Measurements from ENCODE around the gene ZNF367. TPM values are rescaled to one million over a fixed set of nuclear protein-coding genes. Genes with fewer than 3 reads are reported as not detected.

Gene ZNF367
- total and polyA plus RNA-seq, 8 donors, result 6.1 to 13.7 (median 10.9) TPM

DNA sequence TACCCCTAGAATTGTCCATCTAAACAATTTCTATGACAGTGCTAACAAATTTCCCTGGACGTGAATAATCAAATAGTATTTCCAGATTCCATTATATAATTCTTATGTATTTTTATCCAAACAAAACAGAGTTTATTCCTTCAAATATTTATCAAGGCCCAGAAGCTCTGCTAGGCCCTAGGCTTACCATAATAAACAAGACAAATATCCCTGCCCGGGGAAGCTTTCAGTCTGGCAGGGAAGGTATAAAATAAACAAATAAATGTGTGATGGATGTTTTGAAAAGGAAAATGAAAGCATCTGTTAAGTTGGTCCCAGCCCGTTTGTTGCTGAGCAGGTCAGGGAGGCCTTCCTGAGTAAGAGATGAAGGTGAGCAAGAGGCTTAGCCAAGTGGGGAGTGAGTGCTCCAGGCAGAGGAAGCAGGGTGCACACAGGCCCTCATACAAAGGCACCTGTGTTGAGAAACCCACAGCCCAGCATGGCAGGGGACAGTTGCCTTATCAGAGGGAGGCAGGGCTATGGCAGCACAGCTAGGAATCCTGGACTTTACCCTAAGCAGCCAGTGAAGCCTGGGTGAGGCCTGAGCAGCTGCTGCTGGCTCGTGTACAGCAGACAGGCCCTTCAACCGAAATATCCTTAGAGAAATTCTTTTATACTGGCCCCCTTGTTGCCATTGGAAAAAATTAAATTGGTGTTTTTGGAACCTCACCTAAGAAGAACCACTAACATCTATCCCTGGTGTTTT, 27.0 kb downstream of the ZNF367 start:
- H3K4me1 ChIP-seq, result no peaks in the 10 kb centered on the region
- TF ChIP-seq, protein P1, sequence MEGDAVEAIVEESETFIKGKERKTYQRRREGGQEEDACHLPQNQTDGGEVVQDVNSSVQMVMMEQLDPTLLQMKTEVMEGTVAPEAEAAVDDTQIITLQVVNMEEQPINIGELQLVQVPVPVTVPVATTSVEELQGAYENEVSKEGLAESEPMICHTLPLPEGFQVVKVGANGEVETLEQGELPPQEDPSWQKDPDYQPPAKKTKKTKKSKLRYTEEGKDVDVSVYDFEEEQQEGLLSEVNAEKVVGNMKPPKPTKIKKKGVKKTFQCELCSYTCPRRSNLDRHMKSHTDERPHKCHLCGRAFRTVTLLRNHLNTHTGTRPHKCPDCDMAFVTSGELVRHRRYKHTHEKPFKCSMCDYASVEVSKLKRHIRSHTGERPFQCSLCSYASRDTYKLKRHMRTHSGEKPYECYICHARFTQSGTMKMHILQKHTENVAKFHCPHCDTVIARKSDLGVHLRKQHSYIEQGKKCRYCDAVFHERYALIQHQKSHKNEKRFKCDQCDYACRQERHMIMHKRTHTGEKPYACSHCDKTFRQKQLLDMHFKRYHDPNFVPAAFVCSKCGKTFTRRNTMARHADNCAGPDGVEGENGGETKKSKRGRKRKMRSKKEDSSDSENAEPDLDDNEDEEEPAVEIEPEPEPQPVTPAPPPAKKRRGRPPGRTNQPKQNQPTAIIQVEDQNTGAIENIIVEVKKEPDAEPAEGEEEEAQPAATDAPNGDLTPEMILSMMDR (IDR thresholded peaks at IDR 0.05), result no peak
- peak; percentile 49 for ATAC-seq
- no peak overlapping the region for H3K4me3 ChIP-seq
- H3K9me3 ChIP-seq, result no peaks in the 10 kb centered on the region
- H3K27ac ChIP-seq, result no peak overlapping the region
- H3K27me3 ChIP-seq, result no peaks in the 10 kb centered on the region
- H3K36me3 ChIP-seq, result no peaks in the 10 kb centered on the region
- intact Hi-C loops (cut with DNase I), result no loop called here
- DNase-seq, result no peak

DNA sequence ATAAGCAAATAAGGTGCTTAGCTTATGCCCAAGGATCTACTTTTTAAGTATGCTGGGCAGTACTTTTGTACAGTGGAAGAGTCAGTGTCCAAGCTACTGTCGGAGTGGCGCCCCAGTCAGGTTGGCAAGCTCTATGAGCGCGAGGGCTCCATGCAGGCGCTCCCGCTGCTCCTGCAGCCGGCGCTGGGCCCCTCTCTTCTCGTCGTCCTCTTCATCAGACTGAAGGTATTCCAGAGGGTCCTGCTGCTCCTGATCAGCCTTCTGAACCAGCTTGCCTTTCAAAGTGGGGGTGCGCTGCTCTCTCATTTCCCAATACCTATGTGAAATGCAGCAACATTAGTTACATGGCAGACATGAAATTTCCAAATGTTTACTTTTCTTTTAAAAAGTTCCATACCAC, 30.0 kb downstream of the ZNF367 start:
- Histone ChIP-seq H3K27ac (no peak overlapping the region), H3K27me3 (no peaks in the 10 kb centered on the region), H3K4me3 (no peak overlapping the region), H3K36me3 (no peaks in the 10 kb centered on the region), H3K9me3 (no peaks in the 10 kb centered on the region), H3K4me1 (no peaks in the 10 kb centered on the region)
- TF ChIP-seq, protein P1 (IDR thresholded peaks at IDR 0.05), result no peak
- no peak for ATAC-seq
- no peak for DNase-seq
- intact Hi-C loops (cut with DNase I), result no loop called here

DNA sequence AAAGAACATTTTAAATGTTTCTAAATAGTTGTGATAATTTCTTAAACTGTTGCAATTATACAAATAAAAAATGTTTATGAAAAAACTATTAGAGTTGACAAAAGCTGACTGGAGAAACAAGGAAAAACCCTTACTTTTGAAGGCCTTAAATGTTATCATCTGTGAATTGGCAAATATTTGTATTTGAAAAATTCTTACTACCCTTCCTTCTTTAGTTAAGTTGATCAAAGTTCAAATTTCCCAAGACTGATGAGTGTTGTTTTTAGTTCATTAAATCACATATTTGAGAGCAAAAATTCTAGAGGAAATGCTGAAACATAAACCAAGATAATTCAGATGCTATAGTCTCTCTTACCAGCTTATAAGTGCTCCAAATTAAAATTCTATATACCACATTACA, 32.0 kb downstream of the ZNF367 start:
- H3K27ac ChIP-seq, result no peak overlapping the region
- ATAC-seq (no peak), DNase-seq (no peak)
- TF ChIP-seq, protein P1 (IDR thresholded peaks at IDR 0.05), result no peak
- H3K36me3 ChIP-seq, result no peaks in the 10 kb centered on the region
- peaks cover 4 to 19% of the 10 kb centered on the region in 2 donors for H3K4me1 ChIP-seq
- H3K27me3 ChIP-seq, result no peaks in the 10 kb centered on the region
- H3K4me3 ChIP-seq, result no peak overlapping the region
- intact Hi-C loops (cut with DNase I), result no loop called here
- no peaks in the 10 kb centered on the region for H3K9me3 ChIP-seq

DNA sequence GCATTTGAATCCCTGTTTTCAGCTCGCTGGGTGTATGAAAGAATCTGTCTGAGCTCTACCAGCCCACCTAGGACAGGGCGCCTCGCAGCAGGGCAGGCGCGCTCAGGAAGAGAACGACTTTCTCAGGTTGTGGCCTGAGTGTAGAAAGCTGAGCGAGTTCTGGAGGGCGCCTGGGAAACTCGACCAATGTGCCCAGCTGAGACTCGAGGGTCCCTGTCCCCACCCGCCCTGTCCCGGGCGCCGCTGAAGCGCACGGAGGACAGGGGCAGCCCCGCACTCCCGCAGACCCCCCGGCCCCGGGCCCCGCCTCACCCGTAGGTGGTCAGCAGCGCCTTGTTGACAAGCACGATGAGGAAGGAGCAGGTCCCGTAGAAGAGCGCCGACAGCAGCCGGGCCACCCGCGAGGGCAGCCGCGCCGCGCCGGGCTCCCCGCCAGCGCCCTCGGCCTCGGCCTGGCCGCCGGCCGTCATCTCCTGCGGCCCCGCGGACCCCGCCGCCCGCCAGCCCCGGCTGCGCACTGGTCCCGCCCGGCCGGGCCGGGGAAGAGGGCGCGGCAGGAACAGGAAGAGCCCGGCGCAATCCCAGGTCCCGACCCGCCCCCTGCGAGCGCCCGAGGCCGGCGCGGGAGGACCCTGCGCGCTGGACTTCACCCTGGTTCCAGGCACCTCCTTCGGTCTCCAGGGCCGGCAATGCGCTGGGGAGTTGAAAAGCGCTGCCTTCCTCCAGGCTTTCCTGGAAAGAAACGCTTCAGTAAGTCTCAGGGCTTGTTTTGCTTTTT, 34.8 kb downstream of the ZNF367 start, which contains the start of gene SLC35D2:
Gene SLC35D2, minus strand, starts transcription at position 547 of the 778 bp plus-strand sequence. Its CDS starts 77 bp downstream, at position 470.
- H3K27me3 ChIP-seq, result no peaks in the 10 kb centered on the region
- TF ChIP-seq, protein P1 (IDR thresholded peaks at IDR 0.05), result no peak
- ATAC-seq (peak; percentile 98), DNase-seq (peak; percentile 48 to 93 (median 64))
- H3K9me3 ChIP-seq, result no peaks in the 10 kb centered on the region
- H3K27ac ChIP-seq, result peak within 1 kb of the TSS; percentile 75 to 79
- peaks cover 4 to 19% of the 10 kb centered on the region in 2 donors for H3K4me1 ChIP-seq
- H3K4me3 ChIP-seq, result peak within 1 kb of the TSS; percentile 63 to 68
- intact Hi-C loops (cut with DNase I), result no loop called here
- H3K36me3 ChIP-seq, result no peaks in the 10 kb centered on the region

DNA sequence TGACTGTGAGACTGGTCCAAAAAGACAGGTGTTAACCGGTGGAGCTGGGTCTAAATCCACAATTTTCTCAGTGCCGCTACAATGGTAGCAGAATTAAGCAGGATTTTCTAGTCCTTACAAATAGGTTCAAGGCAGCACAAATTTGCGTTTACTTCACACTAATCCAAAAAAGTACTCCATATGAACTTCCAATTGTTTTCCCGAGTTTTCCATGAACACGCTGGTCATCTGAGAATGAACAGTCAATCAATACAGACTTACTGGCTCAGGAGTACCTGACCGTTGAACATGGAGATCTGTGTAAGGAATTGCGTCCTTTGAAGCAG, 35.4 kb downstream of the ZNF367 start:
- DNase-seq (no peak), ATAC-seq (no peak)
- Histone ChIP-seq H3K27me3 (no peaks in the 10 kb centered on the region), H3K4me3 (peak overlapping the region; percentile 63 to 68), H3K36me3 (no peaks in the 10 kb centered on the region), H3K27ac (peak overlapping the region; percentile 75 to 79), H3K4me1 (peaks cover 4 to 20% of the 10 kb centered on the region in 2 donors), H3K9me3 (no peaks in the 10 kb centered on the region)
- intact Hi-C loops (cut with DNase I), result no loop called here
- TF ChIP-seq, protein P1 (IDR thresholded peaks at IDR 0.05), result no peak
